ENCODE results near the gene CD83. TPM values are rescaled to one million over a fixed set of nuclear protein-coding genes. Genes with fewer than 3 reads are reported as not detected.

CD83 gene
- total and polyA plus RNA-seq, 2 of the 8 experiments (the other 6 are each of a cell fraction or from before 2014, with no cell fraction given), result 4.6 to 8.5 TPM

- no peak for TF ChIP-seq CHD7 (IDR thresholded peaks at IDR 0.05; ENCODE audit: insufficient replicate concordance, low read length)
- no peak for TF ChIP-seq SP1 (IDR thresholded peaks at IDR 0.05; ENCODE audit: low read depth, low read length)
- TF ChIP-seq JUN (IDR thresholded peaks at IDR 0.05; ENCODE audit: low read depth, low read length), result no peak
- no peak for TF ChIP-seq CBX5 (IDR thresholded peaks at IDR 0.05; ENCODE audit: low read depth, low read length)
- no peak for TF ChIP-seq JUND (IDR thresholded peaks at IDR 0.05; ENCODE audit: low read length)
- no peak for TF ChIP-seq ATF2 (IDR thresholded peaks at IDR 0.05; ENCODE audit: low read length)
Measured at GRCh38 chr6:14178083-14178445, 60.5 kb downstream of the CD83 start (continued).
